Liver (tissue), 9 donors: ENCODE data around the gene IFI16. TPM values are rescaled to one million over a fixed set of nuclear protein-coding genes. Genes with fewer than 3 reads are reported as not detected.

Experiments
- DNase-seq: peaks from one replicate; pipeline ENCODE4 v3.0.0-alpha.2; 2017; ENCODE audit warnings: low spot score
- H3K27ac ChIP-seq, 2 donors: one replicate each; pipeline ENCODE4 v1.7.0; 2013; ENCODE audit warnings: inconsistent platforms in 2 of 2, low read length in 2 of 2, control low read depth in 1 of 2, low read depth in 1 of 2, mild to moderate bottlenecking in 1 of 2
- H3K27me3 ChIP-seq, 4 donors: one replicate each; pipeline versions ENCODE4 v1.6.1 to v1.7.0; 2013; ENCODE audit warnings: low read length in 3 of 4, inconsistent platforms in 1 of 4, mild to moderate bottlenecking in 1 of 4, moderate library complexity in 1 of 4; ENCODE audit not compliant: control insufficient read depth in 4 of 4, insufficient read depth in 4 of 4
- H3K36me3 ChIP-seq, 4 donors: one replicate each; pipeline versions ENCODE4 v1.6.1 to v1.7.0; 2013; ENCODE audit warnings: low read length in 3 of 4, mild to moderate bottlenecking in 3 of 4, low read depth in 1 of 4, moderate library complexity in 1 of 4; ENCODE audit not compliant: control insufficient read depth in 4 of 4, insufficient read depth in 3 of 4
- H3K4me1 ChIP-seq, 4 donors: one replicate each; pipeline versions ENCODE4 v1.6.1 to v1.7.0; 2013; ENCODE audit warnings: low read length in 3 of 4, mild to moderate bottlenecking in 3 of 4, moderate library complexity in 1 of 4; ENCODE audit not compliant: control insufficient read depth in 4 of 4, insufficient read depth in 4 of 4
- H3K4me3 ChIP-seq, 3 donors: one replicate each; pipeline versions ENCODE4 v1.6.1 to v1.7.0; 2013; ENCODE audit warnings: low read length in 3 of 3, control low read depth in 1 of 3, low read depth in 1 of 3, mild to moderate bottlenecking in 1 of 3
- H3K9ac ChIP-seq, 2 donors: one replicate each; pipeline ENCODE4 v1.7.0; 2013; ENCODE audit warnings: low read length in 2 of 2, mild to moderate bottlenecking in 2 of 2, moderate library complexity in 2 of 2, control low read depth in 1 of 2, low read depth in 1 of 2
- H3K9me3 ChIP-seq, 4 donors: one replicate each; pipeline versions ENCODE4 v1.6.1 to v1.7.0; 2013; ENCODE audit warnings: low read length in 3 of 4; ENCODE audit not compliant: control insufficient read depth in 4 of 4
- CTCF ChIP-seq: fragments of 150-350 bp; IDR thresholded peaks from 2 replicates; pipeline ENCODE4 v1.5.1; 2017; ENCODE audit warnings: improper control_type of control experiment, low read depth, low read length; ENCODE audit not compliant: missing input control
- EGR1 ChIP-seq, 2 donors: IDR thresholded peaks; 2 replicates each; pipeline ENCODE4 v1.6.1; 2016 to 2018; ENCODE audit warnings: antibody characterized with exemption in 2 of 2, low read depth in 2 of 2
- FOXA1 ChIP-seq: IDR thresholded peaks from 2 replicates; pipeline ENCODE4 v1.6.1; 2016; ENCODE audit warnings: antibody characterized with exemption
- FOXA2 ChIP-seq: IDR thresholded peaks from 2 replicates; pipeline ENCODE4 v1.6.1; 2016; ENCODE audit warnings: antibody characterized with exemption
- HNF4A ChIP-seq, 2 donors: conservative IDR thresholded peaks; 2 replicates each; pipeline ENCODE4 v1.6.1; 2016; ENCODE audit warnings: antibody characterized with exemption in 2 of 2, mild to moderate bottlenecking in 2 of 2
- HNF4G ChIP-seq: IDR thresholded peaks from 2 replicates; pipeline ENCODE4 v1.6.1; 2016; ENCODE audit warnings: antibody characterized with exemption
- JUND ChIP-seq, 2 donors: IDR thresholded peaks; 2 replicates each; pipeline ENCODE4 v1.6.1; 2016; ENCODE audit warnings: antibody characterized with exemption in 2 of 2
- NR2F2 ChIP-seq: IDR thresholded peaks from 2 replicates; pipeline ENCODE4 v1.6.1; 2016; ENCODE audit warnings: antibody characterized with exemption
- RAD21 ChIP-seq, 2 donors: IDR thresholded peaks; 2 replicates each; pipeline ENCODE4 v1.6.1; 2016; ENCODE audit warnings: antibody characterized with exemption in 2 of 2, mild to moderate bottlenecking in 2 of 2
- REST ChIP-seq: IDR thresholded peaks from 2 replicates; pipeline ENCODE4 v1.6.1; 2016; ENCODE audit warnings: antibody characterized with exemption, mild to moderate bottlenecking
- RXRA ChIP-seq, 2 donors: IDR thresholded peaks; 2 replicates each; pipeline ENCODE4 v1.6.1; 2017 to 2018; ENCODE audit warnings: antibody characterized with exemption in 2 of 2, mild to moderate bottlenecking in 1 of 2
- SP1 ChIP-seq: IDR thresholded peaks from 2 replicates; pipeline ENCODE4 v1.6.1; 2018; ENCODE audit warnings: antibody characterized with exemption, mild to moderate bottlenecking
- TAF1 ChIP-seq: conservative IDR thresholded peaks from 2 replicates; pipeline ENCODE4 v1.6.1; 2016; ENCODE audit warnings: antibody characterized with exemption, mild to moderate bottlenecking
- YY1 ChIP-seq: IDR thresholded peaks from 2 replicates; pipeline ENCODE4 v1.6.1; 2016; ENCODE audit warnings: antibody characterized with exemption, mild to moderate bottlenecking
- ZBTB33 ChIP-seq: IDR thresholded peaks from 2 replicates; pipeline ENCODE4 v1.6.1; 2016; ENCODE audit warnings: antibody characterized with exemption
- WGBS: extraction: QIAGEN DNeasy Blood & Tissue Kit; methylation state at CpG from one replicate; pipeline ENCODE4 v1.1.7; 2013; 5-methylcytosine and 5-hydroxymethylcytosine counted together
- polyA plus RNA-seq, 2 donors: library from polyadenylated mRNA; stranded (reverse) in 1 of 2; unstranded in 1 of 2; fragments of 200-250 nt in 1 of 2; fragments of >200 nt in 1 of 2; fragmentation: Nextera tagmentation in 1 of 2; extraction: Ambion mirVana in 1 of 2; gene quantifications; one replicate each; pipeline versions ENCODE4 v1.2.1 to v1.2.3, GENCODE V29; 2013 to 2015
- total RNA-seq, 2 donors: library from RNA; depleted of rRNA; stranded (reverse); fragments of >200 nt; gene quantifications; one replicate each; pipeline ENCODE4 v1.2.3, GENCODE V29; 2014
- TF ChIP-seq, protein P1 (sequence below): IDR thresholded peaks from 2 replicates; pipeline ENCODE4 v1.6.1; 2016; ENCODE audit warnings: antibody characterized with exemption
- donor health status: healthy.
- donor health status: healthy.
- donor health status: healthy.
- donor health status: healthy.
- donor health status: healthy.

The IFI16 gene
- total and polyA plus RNA-seq, 4 donors: 7.9 to 10.3 (median 9.0) TPM

- Histone ChIP-seq H3K36me3 (no peaks in the 10 kb centered on the region), H3K27ac (no peak overlapping the region), H3K4me1 (no peaks in the 10 kb centered on the region), H3K4me3 (no peak overlapping the region), H3K9ac (no peak overlapping the region), H3K27me3 (no peaks in the 10 kb centered on the region), H3K9me3 (no peaks in the 10 kb centered on the region)
- TF ChIP-seq, protein P1, sequence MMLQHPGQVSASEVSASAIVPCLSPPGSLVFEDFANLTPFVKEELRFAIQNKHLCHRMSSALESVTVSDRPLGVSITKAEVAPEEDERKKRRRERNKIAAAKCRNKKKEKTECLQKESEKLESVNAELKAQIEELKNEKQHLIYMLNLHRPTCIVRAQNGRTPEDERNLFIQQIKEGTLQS: no peak
- no peak for TF ChIP-seq SP1
- TF ChIP-seq FOXA2: no peak
- TF ChIP-seq TAF1: no peak
- no peak for TF ChIP-seq ZBTB33
- no peak for TF ChIP-seq FOXA1
- no peak for TF ChIP-seq REST
- TF ChIP-seq EGR1 (IDR thresholded peaks at IDR 0.05; ENCODE audit: low read depth in 2 of 2): no peak
- TF ChIP-seq YY1: no peak
- no peak for TF ChIP-seq JUND (IDR thresholded peaks at IDR 0.05)
- TF ChIP-seq NR2F2: no peak
- no peak for TF ChIP-seq RAD21 (IDR thresholded peaks at IDR 0.05)
- no peak for TF ChIP-seq CTCF
- no peak for TF ChIP-seq HNF4G
- WGBS: 59% methylated on average over 2 of the region's 2 CpGs
- DNase-seq: no peak
Observed at GRCh38 chr1:159088050-159088449, 78.3 kb downstream of the IFI16 start.

- no peaks in the 10 kb centered on the region for H3K9me3 ChIP-seq
- H3K9ac ChIP-seq: no peak overlapping the region
- H3K4me3 ChIP-seq: no peak overlapping the region
- DNase-seq: no peak
- 62% methylated on average over 6 of the region's 6 CpGs for WGBS
- no peaks in the 10 kb centered on the region for H3K27me3 ChIP-seq
- no peaks in the 10 kb centered on the region for H3K36me3 ChIP-seq
- H3K27ac ChIP-seq: no peak overlapping the region
- H3K4me1 ChIP-seq: no peaks in the 10 kb centered on the region
- TF ChIP-seq CTCF (no peak), HNF4A (conservative IDR thresholded peaks at IDR 0.05) (no peak), FOXA2 (no peak), YY1 (no peak), RXRA (IDR thresholded peaks at IDR 0.05) (no peak), SP1 (no peak), REST (no peak), ZBTB33 (no peak), NR2F2 (no peak)
Observed at GRCh38 chr1:159088546-159089183, 79.0 kb downstream of the IFI16 start.
